Breast epithelium (tissue), 3 donors: ENCODE measurements around the gene IL32.
"Not testable (repeated sequence)": the region's sequence is repeated elsewhere in the genome, so short reads cannot be mapped to it uniquely, and the experiment has no call there.

Source experiments
- POLR2A ChIP-seq: fragments of 450-650 bp; IDR thresholded peaks from one replicate; pipeline ENCODE4 v1.6.1; 2016; ENCODE audit warnings: antibody characterized with exemption, mild to moderate bottlenecking, moderate library complexity
- POLR2AphosphoS5 ChIP-seq, 3 donors: sonication (generic); formaldehyde crosslinking; IDR thresholded peaks; one replicate each; pipeline ENCODE4 v1.6.1; 2017; ENCODE audit warnings: antibody characterized with exemption in 3 of 3

DNA sequence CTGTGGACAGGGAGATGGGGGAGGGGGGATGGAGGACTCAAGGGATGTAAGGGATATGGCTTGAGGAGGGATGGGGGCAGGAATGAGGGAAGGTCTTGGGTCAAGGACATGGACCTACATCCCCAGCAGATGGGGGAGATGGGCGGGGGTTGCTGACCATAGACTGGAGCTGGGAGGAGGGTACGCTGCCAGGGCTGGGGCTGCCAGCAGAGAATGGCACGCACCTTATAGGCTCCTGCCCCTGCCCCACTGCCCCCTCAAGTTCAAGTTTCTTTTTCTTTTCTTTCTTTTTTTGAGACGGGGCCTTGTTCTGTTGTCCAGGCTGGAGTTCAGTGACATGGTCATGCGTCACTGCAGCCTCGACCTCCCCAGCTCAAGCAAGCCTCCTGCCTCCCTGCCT lies 10.5 kb downstream of the IL32 start:
- TF ChIP-seq POLR2A; POLR2AphosphoS5 (IDR thresholded peaks at IDR 0.05): not testable (repeated sequence)
